WI38 (cell line): ENCODE results near the gene DBNDD1.

Experiments used
- H3K4me3 ChIP-seq: 2 replicates; pipeline ENCODE4 v1.5.1; 2011; ENCODE audit warnings: low read depth, mild to moderate bottlenecking, control low read depth, low read length
- CTCF ChIP-seq: IDR thresholded peaks from 2 replicates; pipeline ENCODE4 v1.5.1; 2012; ENCODE audit warnings: low read depth, mild to moderate bottlenecking, control low read depth, low read length

DBNDD1 gene

GRCh38 chr16:90026135-90026534 is 6.9 kb upstream of the DBNDD1 start:
- no peak for TF ChIP-seq CTCF
- H3K4me3 ChIP-seq, result no peak overlapping the region

- TF ChIP-seq CTCF, result no peak
- peak overlapping the region; percentile 83 for H3K4me3 ChIP-seq
These were observed 3.8 kb upstream of the DBNDD1 start for GRCh38 chr16:90023078-90023447.

- TF ChIP-seq CTCF, result no peak
- H3K4me3 ChIP-seq, result peak overlapping the region; percentile 83
These were observed 3.2 kb upstream of the DBNDD1 start for GRCh38 chr16:90022209-90023077.

- H3K4me3 ChIP-seq, result no peak overlapping the region
- TF ChIP-seq CTCF, result no peak
These were observed 1.7 kb upstream of the DBNDD1 start for GRCh38 chr16:90020838-90021382.

GRCh38 chr16:90020260-90020837 is 1.1 kb upstream of the DBNDD1 start:
- H3K4me3 ChIP-seq, result peak overlapping the region; percentile 66
- no peak for TF ChIP-seq CTCF

- H3K4me3 ChIP-seq, result peak overlapping the region; percentile 66
- no peak for TF ChIP-seq CTCF
These were observed 445 bp upstream of the DBNDD1 start for GRCh38 chr16:90019543-90020259.
